HTERT RPE-1 (cell line): Measurements from ENCODE around the gene GNB1.

ENCODE experiments used
- in situ Hi-C: fragments of 300-500 bp; cut with MboI; formaldehyde crosslinking; loops from 4 replicates; pipeline ENCODE4 v1.14.3; 2020; ENCODE audit warnings: low sequenced_read_pairs

Gene GNB1

DNA sequence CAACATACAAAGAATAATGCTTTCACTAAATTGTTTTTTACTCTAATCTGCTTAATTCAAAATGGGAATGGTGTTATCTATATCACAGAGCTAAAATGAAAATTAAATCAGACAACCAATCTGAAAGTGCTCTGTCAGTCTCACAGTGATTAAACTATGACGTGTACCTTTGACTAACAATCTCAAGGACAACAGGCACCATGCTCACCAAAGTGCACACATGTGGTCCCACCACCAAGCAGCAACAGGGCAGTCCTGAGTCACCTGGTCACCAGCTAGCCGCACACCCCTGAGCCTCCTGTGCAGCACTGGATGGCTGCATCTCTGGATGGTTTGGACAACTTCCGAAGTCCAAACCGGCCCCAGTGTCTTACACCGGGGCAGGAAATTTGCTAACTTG lies 58.1 kb downstream of the GNB1 start:
- in situ Hi-C loops, result no loop called here

DNA sequence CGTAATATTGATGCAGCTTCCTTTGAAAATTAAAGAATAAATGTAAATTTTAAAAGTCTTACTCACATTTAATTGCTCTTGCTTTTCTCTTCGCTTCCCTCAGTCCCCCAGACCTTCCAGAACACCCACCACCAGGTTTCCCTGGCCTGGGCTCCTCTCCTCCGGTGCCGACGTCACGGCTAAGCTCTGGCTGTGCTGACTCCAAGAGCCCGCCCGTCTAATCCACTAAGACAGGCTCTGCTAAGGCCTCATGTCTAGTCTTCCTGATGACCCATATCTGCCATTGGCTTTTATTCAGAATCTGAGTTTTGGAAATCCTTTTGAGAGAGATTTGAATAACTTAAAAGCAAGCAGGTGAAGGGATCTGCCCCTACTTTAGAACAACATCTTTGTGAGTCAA lies 58.7 kb downstream of the GNB1 start:
- in situ Hi-C loops, result no loop called here

DNA sequence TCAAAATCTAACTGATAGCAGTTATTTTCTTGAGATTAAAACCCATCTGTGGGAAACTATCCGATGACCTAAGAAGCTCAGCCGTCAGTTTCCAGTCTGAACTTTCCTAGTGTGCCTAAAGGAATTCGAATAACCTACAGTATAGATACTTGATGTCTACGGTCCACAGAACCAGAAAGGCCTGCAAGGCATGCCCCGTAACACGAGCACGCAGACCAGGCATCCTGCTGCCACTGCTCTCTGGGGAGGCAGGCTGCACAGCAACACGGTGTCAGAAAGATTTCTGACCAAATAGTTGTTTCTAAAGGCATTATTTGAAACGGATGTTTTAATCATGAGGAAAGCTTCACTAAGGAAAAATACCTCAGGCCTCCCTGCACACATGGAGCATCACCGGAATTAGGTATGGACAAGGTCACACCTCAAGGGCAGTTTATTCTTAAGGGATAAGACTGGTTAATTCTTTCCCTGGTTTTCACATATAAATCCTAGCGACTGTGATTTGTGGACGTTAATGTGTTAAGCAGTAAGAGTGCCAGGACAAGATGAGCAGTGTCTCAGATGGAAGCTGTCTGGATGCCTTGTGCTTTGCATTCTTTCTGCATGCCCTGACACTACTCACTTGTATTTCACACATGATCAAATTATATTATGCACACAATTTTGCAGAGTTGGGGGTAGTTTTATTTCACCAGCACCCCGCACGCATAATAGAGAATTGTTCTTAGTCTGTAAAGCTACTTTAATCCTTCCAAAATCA lies 63.6 kb downstream of the GNB1 start:
- in situ Hi-C loops, result no loop called here

DNA sequence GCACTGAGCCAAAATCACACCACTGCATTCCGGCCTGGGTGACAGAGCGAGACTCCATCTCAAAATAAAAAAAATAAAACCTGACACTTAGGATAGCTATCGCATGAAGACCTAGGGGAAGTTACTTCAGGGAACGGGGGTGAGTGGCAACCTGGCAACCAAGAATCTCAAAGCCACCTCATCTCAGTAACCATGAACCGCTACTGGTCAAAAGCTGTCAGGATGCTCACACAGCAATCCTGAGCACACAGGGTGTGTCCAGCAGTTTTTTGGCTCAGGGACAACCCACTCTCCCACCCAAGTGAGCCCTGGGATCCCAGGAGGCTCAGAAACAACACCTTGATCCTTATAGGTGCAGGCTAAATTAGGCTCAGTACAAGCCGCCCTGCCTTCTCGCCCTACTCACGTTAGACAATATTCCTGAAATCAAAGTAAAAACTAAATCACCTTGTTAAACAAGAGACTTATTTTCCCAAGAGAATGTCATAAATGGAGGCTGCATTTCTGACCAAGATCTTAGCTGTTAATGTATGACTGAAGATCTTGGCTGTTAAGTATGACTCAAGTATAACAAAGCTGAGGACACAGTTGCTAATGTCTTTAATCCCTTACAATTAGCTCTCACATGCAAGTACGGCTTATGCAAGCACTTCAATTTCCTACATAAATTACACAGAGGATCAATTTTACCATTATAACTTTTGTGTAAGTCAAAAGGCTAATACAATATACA lies 64.4 kb downstream of the GNB1 start:
- in situ Hi-C loops, result no loop called here

DNA sequence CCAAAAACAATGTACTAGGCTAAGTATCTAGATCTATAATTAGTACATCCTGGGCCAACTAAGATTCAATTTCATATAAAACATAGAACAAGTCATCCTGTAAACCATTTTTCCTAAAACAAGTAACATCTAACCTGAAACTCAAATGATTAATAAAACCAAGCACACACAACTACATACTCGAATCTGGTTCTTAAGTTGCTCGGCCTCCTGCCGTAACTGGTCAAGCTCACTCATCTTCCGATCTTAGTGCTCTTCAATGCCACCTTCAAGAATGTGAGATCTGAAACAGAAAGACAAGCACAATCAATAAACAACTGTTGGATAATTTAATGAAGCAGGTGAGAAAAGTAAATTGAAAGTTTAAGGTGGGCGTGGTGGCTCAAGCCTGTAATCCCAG lies 65.7 kb downstream of the GNB1 start:
- in situ Hi-C loops, result no loop called here

DNA sequence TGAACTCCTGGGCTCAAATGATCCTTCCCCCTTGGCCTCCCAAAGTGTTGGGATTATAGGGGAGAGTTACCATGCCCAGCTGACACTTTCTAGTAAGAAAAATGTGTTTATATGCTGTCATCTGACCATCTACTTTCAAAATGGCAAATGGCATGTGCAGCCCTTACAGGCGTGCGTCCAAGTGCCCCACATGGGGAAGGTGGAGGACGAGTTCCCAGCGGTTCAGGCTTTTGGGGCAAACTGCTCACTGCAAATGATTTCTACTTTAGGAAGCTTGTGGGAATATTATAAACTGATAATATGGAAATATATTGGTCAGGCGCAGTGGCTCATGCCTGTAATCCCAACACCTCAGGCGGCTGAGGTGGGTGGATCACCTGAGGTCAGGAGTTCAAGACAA lies 71.1 kb downstream of the GNB1 start:
- in situ Hi-C loops, result no loop called here

DNA sequence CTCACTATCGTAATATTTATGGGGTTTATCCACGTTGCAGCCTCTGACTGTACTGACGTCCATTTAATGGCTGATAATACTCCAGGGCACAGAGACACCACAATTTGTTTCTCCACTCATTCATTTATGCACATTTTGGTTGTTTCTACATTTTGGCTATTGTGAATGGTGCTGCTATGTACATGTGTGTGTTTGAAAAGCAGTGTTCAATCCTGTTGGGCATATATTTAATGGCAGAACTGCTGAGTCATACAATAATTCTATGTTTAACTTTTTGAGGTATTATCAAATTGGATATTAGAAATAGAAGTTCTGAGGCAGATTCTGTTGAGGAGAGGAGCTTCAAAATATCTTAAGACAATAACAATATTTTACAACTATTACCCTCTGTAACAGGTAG lies 73.7 kb downstream of the GNB1 start:
- in situ Hi-C loops, result no loop called here

DNA sequence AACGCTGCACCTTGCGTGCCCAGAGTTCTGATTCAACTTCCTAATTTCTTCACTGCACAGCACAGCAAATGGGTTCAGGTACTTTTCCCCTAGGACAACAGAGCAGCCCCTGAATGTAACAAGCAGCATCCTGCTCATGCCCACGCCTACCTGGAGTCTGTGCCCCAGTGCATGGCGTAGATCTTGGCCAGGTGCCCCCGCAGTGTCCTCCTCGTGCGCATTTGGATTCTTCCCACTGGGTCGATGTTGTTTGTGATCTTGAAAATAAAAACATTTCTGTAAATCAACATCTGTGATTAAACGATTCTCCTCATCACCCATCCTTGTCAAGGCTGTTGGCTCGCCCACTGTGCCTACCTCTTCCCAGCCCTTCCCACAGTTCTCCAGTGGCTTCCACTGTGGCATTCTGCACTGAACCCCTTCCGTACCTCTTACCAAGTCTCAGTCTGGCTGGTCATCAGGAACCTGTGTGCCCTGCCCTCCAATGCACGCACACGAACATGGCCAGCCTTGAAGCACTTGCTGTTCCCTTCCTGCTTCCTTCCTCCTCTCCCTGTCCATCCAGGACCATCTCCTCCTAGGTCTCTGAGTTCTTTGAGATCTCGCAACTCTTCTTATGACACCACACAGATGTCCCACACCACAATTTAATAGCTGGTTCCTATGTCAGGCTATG lies 75.1 kb downstream of the GNB1 start:
- in situ Hi-C loops, result no loop called here

DNA sequence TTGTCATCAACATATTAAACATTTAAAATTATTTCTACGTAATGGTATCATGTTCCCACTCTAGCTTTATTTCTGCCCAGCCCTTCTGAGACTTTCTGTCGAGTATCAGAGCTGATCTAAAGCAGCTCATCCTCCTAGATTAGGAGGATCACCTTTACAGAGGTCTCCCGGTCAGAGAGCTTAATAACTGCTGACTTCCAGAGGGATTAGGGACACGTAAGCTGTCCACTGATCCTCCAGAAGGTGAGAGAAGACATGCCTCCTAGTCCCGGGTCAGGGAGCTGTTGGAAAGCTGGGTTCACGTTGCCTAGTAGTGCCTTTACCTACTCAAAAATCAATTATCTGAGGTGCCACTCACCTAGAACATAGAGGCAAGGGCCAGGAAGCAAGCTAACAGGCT lies 81.4 kb downstream of the GNB1 start:
- in situ Hi-C loops, result no loop called here

DNA sequence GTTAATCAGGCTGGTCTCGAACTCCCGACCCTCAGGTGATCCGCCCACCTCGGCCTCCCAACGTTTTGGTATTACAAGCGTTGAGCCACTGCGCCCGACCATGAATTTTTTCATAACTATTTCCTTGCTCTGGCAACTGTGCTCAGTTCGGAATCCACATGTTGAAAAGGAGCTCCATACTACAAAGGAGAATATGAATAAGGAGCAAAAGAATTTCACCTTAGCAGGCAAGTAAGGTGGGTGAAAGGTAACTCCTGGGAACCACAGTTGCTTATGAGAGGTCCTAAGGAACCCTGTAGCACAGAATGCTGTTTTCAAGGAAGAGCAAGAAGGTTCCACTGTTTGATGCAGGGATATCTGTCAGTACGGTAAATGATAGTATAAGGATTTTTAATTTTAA lies 82.7 kb downstream of the GNB1 start:
- in situ Hi-C loops, result no loop called here

DNA sequence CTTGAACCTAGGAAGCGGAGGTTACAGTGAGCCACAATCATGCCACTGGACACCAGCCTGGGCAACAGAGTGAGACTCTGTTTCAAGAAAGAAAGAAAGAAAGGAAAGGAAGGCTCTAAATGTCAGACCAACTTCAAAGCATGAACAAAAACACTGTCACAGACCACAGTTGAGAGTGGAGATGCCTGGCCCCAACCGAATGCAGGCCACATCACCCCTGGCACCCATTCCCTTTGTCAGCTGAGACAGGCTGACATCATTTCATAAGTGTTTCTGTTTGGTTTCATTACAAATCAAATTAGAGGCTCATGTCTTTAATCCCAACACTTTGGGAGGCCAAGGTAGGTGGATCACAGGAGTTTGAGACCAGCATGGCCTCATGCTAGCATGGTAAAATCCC lies 84.0 kb downstream of the GNB1 start:
- in situ Hi-C loops, result no loop called here

DNA sequence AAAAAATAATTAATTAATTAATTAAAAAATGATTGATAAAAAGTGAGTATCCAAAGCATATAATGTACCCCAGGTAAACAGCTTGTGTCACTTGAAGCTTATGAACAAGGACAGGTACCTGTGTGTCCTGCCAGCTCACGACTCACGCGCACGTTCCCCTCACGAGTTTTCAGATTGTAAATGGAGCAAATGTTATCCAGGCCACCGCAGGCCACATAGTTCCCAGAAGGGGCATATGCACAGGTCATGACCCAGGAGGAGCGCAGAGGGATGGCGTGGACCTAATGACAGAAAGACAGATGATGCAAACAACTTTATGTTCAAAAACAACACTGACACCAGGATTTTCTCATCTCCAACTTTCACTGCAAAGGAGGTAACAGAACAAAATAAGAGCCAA lies 86.6 kb downstream of the GNB1 start:
- in situ Hi-C loops, result no loop called here

DNA sequence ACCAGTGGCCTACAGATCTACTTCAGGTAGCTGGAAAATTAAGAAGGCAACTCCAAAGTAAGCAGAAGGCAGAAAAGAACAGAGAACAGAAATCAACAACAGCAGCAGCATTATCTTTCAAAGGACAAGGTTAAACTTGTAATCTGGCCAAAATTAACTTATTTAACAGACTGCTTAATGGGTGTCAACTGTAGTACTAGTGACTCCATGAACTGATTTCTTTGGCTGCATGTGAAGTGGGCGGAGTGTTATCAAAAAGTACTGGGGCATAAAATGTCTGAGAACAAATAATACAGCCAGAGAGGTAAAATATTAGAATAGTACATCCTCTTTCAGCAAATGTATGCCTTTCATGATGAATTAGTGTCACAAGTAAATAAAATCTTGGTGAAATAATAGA lies 88.0 kb downstream of the GNB1 start:
- in situ Hi-C loops, result no loop called here

DNA sequence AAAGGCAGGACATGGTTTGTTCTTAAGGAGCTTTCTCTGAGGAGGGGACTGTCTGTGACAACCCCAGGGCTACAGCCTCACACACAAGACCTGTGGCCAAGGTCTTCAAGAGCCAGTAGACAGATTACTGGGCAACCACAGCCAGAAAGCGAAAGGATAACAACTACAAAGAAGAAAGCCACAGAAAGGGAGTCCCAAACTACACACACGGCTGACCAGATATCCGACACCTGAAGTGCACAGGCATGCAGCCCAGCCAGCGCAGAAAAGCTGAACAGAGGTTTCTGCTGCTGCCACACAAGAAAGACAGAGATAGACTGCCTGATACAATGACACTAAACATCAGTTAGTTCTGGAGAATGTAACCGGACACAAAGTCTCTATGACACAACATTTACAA lies 91.2 kb downstream of the GNB1 start:
- in situ Hi-C loops, result no loop called here

DNA sequence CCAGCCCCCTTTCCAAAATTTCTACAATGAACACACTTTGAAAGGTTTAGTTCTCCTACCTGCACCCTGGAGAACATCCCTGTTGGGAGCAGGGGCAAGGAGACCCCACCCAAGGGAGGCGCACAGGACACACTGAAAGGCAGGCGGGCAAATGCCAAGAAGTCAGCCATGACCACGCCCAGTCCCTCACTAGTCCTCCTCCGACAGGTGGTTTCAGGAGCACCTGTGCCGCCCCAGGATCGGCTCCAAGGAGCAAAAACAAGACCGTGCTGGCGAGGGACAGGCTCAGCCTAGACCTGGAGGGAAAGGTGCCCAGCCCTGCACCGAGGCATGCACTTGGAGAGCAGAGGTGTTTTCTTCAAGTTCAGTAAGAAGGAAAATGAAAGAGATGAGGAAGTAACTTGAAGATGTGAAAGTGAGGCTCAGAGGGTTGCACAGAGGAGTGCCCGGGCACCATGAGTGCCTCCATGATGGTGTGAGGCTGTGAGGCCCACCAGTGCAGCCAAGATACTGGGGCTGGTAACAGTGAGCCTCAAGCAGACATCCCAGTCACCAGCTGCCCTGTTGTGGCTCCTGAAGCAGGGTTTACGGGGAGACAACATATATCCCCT lies 93.1 kb downstream of the GNB1 start:
- in situ Hi-C loops, result no loop called here

DNA sequence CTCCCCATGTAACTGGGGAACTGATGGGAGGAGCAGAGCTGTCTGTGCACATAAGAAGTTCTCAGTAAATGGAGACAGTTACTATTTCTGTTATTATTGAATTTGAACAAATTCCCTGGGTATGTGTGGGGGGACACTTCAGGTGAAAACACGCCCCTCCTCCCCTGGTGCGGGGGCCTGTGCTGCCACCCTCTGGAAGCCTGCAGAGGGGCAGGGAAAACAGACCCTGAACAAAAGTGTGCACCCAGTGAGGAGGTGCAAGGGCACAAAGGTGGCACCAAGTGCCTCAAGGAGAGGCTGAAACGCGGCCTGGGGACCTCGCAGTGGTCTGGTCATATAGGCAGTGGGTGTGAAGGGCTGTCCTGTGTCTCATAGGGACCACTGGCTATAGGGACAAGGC lies 94.4 kb downstream of the GNB1 start:
- in situ Hi-C loops, result no loop called here

DNA sequence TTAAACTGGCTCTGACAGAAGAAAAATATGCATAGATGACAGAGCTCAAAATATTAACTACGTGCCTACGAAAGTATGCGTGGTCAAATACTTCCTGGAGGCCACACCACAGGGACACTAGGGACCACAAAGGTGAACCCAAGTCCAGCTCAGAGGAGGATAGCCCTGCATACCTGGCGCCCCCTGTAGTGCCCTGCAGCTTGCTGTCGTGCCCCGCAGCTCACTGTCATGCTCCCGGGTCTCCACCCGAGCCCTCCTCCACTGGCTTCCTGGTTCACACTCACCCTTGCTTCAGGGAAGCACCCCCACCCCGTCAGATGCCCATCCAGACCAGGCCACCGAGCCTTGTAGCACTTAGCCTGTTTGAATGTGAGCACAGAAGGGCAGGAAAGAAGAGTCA lies 95.9 kb downstream of the GNB1 start:
- in situ Hi-C loops, result no loop called here

DNA sequence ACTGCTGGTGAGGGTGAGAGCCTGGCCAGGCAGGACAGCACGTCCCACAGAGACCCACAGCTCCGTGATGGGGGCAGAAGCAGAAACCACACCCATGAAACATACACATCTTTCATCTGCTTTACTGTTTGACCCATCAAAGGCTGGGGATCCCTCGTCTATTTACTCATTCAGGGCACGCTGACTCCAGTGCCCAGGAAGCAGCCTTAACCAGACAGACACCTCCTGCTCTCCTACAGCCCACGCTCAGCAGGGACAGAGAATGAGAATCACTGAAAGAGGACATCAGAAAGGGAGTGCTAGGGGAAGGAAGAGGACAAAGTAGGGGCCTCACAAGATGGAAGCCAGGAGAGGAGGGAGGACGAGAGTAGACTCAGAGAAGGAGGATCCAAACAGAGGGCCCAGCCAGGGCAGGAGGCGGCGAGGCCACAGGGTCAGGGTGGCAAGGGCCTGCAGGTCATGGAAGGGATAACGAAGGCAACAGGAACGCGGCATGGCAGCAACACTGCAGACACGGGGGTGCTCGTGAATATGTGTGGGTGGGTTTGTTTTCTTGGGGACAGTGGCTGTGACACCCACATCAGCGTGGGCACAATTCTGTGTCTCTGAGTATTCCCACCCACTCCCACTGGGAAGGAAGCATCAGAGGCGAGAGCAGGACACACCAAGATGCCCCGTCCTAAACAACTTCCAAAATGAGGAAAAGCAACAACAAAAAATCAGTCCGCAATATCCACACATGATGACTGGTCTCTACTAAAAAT lies 97.2 kb downstream of the GNB1 start:
- in situ Hi-C loops, result no loop called here

DNA sequence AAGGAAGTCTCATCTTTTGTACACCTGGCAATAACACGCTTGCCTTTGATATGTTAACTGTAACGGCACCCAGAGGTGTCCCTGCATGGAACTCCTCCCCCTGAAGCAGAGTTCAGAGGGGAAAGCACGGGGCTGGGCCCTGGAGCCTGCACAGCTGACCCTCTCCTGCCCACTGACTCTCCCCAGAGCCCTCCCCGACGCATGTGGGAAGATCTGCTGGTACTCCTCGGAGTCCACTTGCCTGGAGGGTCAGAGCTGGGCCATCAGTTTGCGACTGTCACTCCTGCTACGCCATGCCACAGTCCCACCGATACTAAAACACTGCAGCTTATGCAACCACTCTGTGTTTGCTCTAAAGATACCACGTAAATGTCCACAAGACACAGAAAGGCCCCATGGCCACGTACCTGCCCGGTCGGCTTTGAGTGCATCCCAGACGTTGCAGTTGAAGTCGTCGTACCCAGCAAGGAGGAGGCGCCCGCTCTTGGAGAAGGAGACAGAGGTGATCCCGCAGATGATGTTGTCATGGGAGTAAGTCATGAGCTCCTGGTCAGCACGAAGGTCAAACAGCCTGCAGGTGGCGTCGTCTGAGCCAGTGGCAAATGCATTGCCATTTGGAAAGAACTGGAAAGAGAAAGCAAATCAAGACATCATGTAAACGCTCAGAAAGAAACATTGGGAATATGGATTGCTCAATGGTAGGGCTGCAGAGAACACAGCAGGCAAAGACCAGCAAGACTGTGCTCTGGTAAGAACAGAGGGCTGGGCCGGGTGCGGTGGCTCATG lies 102.0 kb downstream of the GNB1 start:
- in situ Hi-C loops, result no loop called here

DNA sequence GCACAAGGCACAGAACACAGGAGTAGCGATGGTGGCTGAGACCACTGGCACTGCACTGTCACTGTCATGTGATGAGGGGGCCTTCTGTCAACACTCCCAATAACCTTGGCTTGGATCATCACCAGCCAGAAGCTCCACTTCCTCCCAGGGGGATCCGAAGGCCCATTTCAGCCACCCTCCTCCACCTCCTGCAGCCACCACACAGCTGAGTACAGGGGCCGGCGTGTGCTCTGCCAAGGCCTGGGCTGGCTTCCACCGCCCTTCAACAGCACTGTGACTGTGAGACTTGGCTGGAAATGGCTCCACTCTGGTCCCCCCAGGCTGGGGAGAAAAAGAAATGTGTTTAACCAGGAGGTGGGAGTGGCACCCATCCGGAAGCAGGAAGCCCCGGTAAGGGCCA lies 102.8 kb downstream of the GNB1 start:
- in situ Hi-C loops, result no loop called here
